Measurements from ENCODE around the gene GRIN2A. TPM values are rescaled to one million over a fixed set of nuclear protein-coding genes. Genes with fewer than 3 reads are reported as not detected.

The GRIN2A gene
- polyA plus RNA-seq, 1 donor from 2014 or later = 0.11 TPM

DNA sequence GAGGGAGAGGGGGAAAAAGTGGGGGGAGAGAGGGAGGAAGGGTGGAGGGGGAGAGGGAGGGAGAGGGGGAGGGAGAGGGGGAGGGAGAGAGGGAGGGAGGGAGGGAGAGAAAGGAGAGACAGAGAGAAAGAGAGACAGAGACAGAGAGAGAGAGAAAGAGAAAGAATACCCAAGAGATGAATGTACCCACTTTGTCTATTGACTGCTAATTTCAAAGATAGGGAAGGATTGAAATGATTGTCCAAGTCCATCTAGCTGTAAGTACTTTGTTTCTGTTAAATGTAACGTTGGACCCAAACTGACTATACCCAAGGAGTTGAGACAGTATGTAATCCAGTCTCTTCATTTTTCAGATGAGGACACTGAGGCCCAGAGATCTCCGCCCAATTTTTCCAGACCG is 374.9 kb downstream of the GRIN2A start:
- H3K79me2 ChIP-seq (replicated peaks; ENCODE audit: insufficient read depth, low read length) = no peaks in the 10 kb centered on the region
- H3K9me2 ChIP-seq (ENCODE audit: insufficient read depth, low read length) = no peaks in the 10 kb centered on the region
- H3K4me3 ChIP-seq (ENCODE audit: low read length) = no peak overlapping the region
- no peaks in the 10 kb centered on the region for H3K36me3 ChIP-seq (ENCODE audit: insufficient read depth, low read length)
- H2AFZ ChIP-seq (ENCODE audit: low read depth, low read length) = no peak overlapping the region
- no peaks in the 10 kb centered on the region for H3K27me3 ChIP-seq (ENCODE audit: insufficient read depth, low read depth, low read length)
- no peaks in the 10 kb centered on the region for H4K20me1 ChIP-seq (ENCODE audit: insufficient read depth)
- no peaks in the 10 kb centered on the region for H3F3A ChIP-seq (ENCODE audit: insufficient read depth, low read length, poor library complexity, severe bottlenecking)
- TF ChIP-seq RAD21 (conservative IDR thresholded peaks at IDR 0.05) = no peak
- TF ChIP-seq MXI1 (conservative IDR thresholded peaks at IDR 0.05; ENCODE audit: poor library complexity, severe bottlenecking) = no peak
- TF ChIP-seq, protein P1, sequence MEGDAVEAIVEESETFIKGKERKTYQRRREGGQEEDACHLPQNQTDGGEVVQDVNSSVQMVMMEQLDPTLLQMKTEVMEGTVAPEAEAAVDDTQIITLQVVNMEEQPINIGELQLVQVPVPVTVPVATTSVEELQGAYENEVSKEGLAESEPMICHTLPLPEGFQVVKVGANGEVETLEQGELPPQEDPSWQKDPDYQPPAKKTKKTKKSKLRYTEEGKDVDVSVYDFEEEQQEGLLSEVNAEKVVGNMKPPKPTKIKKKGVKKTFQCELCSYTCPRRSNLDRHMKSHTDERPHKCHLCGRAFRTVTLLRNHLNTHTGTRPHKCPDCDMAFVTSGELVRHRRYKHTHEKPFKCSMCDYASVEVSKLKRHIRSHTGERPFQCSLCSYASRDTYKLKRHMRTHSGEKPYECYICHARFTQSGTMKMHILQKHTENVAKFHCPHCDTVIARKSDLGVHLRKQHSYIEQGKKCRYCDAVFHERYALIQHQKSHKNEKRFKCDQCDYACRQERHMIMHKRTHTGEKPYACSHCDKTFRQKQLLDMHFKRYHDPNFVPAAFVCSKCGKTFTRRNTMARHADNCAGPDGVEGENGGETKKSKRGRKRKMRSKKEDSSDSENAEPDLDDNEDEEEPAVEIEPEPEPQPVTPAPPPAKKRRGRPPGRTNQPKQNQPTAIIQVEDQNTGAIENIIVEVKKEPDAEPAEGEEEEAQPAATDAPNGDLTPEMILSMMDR (IDR thresholded peaks at IDR 0.05; ENCODE audit: poor library complexity, severe bottlenecking) = no peak
- TF ChIP-seq TAF1 (IDR thresholded peaks at IDR 0.05; ENCODE audit: low read depth) = no peak
- TF ChIP-seq, protein P2, sequence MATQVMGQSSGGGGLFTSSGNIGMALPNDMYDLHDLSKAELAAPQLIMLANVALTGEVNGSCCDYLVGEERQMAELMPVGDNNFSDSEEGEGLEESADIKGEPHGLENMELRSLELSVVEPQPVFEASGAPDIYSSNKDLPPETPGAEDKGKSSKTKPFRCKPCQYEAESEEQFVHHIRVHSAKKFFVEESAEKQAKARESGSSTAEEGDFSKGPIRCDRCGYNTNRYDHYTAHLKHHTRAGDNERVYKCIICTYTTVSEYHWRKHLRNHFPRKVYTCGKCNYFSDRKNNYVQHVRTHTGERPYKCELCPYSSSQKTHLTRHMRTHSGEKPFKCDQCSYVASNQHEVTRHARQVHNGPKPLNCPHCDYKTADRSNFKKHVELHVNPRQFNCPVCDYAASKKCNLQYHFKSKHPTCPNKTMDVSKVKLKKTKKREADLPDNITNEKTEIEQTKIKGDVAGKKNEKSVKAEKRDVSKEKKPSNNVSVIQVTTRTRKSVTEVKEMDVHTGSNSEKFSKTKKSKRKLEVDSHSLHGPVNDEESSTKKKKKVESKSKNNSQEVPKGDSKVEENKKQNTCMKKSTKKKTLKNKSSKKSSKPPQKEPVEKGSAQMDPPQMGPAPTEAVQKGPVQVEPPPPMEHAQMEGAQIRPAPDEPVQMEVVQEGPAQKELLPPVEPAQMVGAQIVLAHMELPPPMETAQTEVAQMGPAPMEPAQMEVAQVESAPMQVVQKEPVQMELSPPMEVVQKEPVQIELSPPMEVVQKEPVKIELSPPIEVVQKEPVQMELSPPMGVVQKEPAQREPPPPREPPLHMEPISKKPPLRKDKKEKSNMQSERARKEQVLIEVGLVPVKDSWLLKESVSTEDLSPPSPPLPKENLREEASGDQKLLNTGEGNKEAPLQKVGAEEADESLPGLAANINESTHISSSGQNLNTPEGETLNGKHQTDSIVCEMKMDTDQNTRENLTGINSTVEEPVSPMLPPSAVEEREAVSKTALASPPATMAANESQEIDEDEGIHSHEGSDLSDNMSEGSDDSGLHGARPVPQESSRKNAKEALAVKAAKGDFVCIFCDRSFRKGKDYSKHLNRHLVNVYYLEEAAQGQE (IDR thresholded peaks at IDR 0.05; ENCODE audit: borderline replicate concordance) = no peak
- TF ChIP-seq SMC3 (conservative IDR thresholded peaks at IDR 0.05; ENCODE audit: poor library complexity) = no peak
- no peak for TF ChIP-seq EP300 (conservative IDR thresholded peaks at IDR 0.05; ENCODE audit: poor library complexity, severe bottlenecking)
- TF ChIP-seq EZH2 (IDR thresholded peaks at IDR 0.05; ENCODE audit: borderline replicate concordance, insufficient read depth, low read length, poor library complexity, severe bottlenecking) = no peak
- no peak for TF ChIP-seq POLR2AphosphoS5 (IDR thresholded peaks at IDR 0.05)
- no peak overlapping the region for H3K9ac ChIP-seq (ENCODE audit: low read length)
- no peak overlapping the region for H3K4me2 ChIP-seq (ENCODE audit: low read length)
- H3K27ac ChIP-seq (ENCODE audit: low read length) = no peak overlapping the region
- no peaks in the 10 kb centered on the region for H3K9me3 ChIP-seq (ENCODE audit: low read length)

DNA sequence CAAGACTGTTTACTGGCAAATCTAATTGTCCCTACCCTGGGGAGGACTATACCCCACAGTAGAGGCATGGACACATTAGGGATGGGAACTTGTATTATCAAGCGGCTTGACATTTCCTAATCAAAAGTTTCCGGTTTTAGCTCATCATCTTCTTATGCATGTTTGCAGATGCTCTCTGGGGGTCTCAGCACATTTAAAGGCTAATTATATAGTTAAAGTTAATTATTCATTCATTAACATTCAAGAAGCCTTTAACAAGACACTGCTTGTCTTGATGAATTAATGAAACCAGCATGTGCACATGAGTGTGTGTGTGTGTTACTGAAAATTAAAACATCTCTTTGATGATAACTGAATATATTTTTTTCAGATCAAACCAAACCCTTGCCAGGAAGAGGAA is 377.1 kb downstream of the GRIN2A start:
- Histone ChIP-seq H3K27ac (ENCODE audit: low read length) (no peak overlapping the region), H3K27me3 (ENCODE audit: insufficient read depth, low read depth, low read length) (no peaks in the 10 kb centered on the region), H4K20me1 (ENCODE audit: insufficient read depth) (no peaks in the 10 kb centered on the region), H3F3A (ENCODE audit: insufficient read depth, low read length, poor library complexity, severe bottlenecking) (no peaks in the 10 kb centered on the region), H3K4me3 (ENCODE audit: low read length) (no peak overlapping the region), H3K9me3 (ENCODE audit: low read length) (no peaks in the 10 kb centered on the region), H3K79me2 (replicated peaks; ENCODE audit: insufficient read depth, low read length) (no peaks in the 10 kb centered on the region), H2AFZ (ENCODE audit: low read depth, low read length) (no peak overlapping the region), H3K9me2 (ENCODE audit: insufficient read depth, low read length) (no peaks in the 10 kb centered on the region), H3K9ac (ENCODE audit: low read length) (no peak overlapping the region), H3K4me2 (ENCODE audit: low read length) (no peak overlapping the region), H3K36me3 (ENCODE audit: insufficient read depth, low read length) (no peaks in the 10 kb centered on the region)
- TF ChIP-seq, protein P1 (IDR thresholded peaks at IDR 0.05; ENCODE audit: poor library complexity, severe bottlenecking) = no peak
- TF ChIP-seq POLR2AphosphoS5 (IDR thresholded peaks at IDR 0.05) = no peak
- TF ChIP-seq, protein P2 (IDR thresholded peaks at IDR 0.05; ENCODE audit: borderline replicate concordance) = no peak
- no peak for TF ChIP-seq EP300 (conservative IDR thresholded peaks at IDR 0.05; ENCODE audit: poor library complexity, severe bottlenecking)
- no peak for TF ChIP-seq EZH2 (IDR thresholded peaks at IDR 0.05; ENCODE audit: borderline replicate concordance, insufficient read depth, low read length, poor library complexity, severe bottlenecking)
- TF ChIP-seq MXI1 (conservative IDR thresholded peaks at IDR 0.05; ENCODE audit: poor library complexity, severe bottlenecking) = no peak
- no peak for TF ChIP-seq SMC3 (conservative IDR thresholded peaks at IDR 0.05; ENCODE audit: poor library complexity)
- no peak for TF ChIP-seq TAF1 (IDR thresholded peaks at IDR 0.05; ENCODE audit: low read depth)
- no peak for TF ChIP-seq RAD21 (conservative IDR thresholded peaks at IDR 0.05)
